GM12878 (cell line): ENCODE measurements around the gene VANGL2.

Experiments
- ATF7 ChIP-seq: fragments of 450-650 bp; IDR thresholded peaks from 2 replicates; pipeline ENCODE4 v1.6.1; 2016; ENCODE audit warnings: low read depth, mild to moderate bottlenecking
- EED ChIP-seq: sonication (generic); IDR thresholded peaks from 2 replicates; pipeline ENCODE4 v1.6.1; 2016; ENCODE audit warnings: antibody characterized with exemption, low read depth
- NRF1 ChIP-seq: conservative IDR thresholded peaks from 2 replicates; pipeline ENCODE4 v1.6.1; 2011; ENCODE audit warnings: mild to moderate bottlenecking, low read depth, low read length, improper control_type of control experiment
- PAX8 ChIP-seq: fragments of 450-650 bp; IDR thresholded peaks from 2 replicates; pipeline ENCODE4 v1.6.1; 2017; ENCODE audit warnings: mild to moderate bottlenecking, moderate library complexity
- POLR2A ChIP-seq: IDR thresholded peaks from 2 replicates; pipeline ENCODE4 v1.6.1; 2011; ENCODE audit warnings: low read depth, mild to moderate bottlenecking, low read length
- POLR2AphosphoS5 ChIP-seq: IDR thresholded peaks from 2 replicates; pipeline ENCODE4 v1.6.1; 2011; ENCODE audit warnings: mild to moderate bottlenecking, low read length, inconsistent platforms
- SMC3 ChIP-seq: IDR thresholded peaks from 2 replicates; pipeline ENCODE4 v1.6.1; 2011; ENCODE audit warnings: low read length, improper control_type of control experiment, borderline replicate concordance
- STAT3 ChIP-seq: IDR thresholded peaks from 2 replicates; pipeline ENCODE4 v1.6.1; 2011; ENCODE audit warnings: low read depth, low read length, improper control_type of control experiment
- TBL1XR1 ChIP-seq: IDR thresholded peaks from 2 replicates; pipeline ENCODE4 v1.6.1; 2012; ENCODE audit warnings: low read depth, low read length, improper control_type of control experiment
- YBX1 ChIP-seq: fragments of 450-650 bp; IDR thresholded peaks from 2 replicates; pipeline ENCODE4 v1.6.1; 2016; ENCODE audit warnings: antibody characterized with exemption
- TF ChIP-seq, protein P1 (sequence below), 3 experiments: IDR thresholded peaks in 2 of 3; conservative IDR thresholded peaks in 1 of 3; 2 replicates each; pipeline ENCODE4 v1.5.1; 2011; ENCODE audit warnings: low read depth in 3 of 3, low read length in 3 of 3, mild to moderate bottlenecking in 3 of 3, control low read depth in 2 of 3, moderate library complexity in 2 of 3, inconsistent platforms in 1 of 3, mixed read lengths in 1 of 3; ENCODE audit not compliant: control insufficient read depth in 2 of 3, insufficient read depth in 1 of 3; ENCODE audit errors: extremely low read depth in 1 of 3
- TF ChIP-seq, protein P2 (sequence below): IDR thresholded peaks from 2 replicates; pipeline ENCODE4 v1.6.1; 2012; ENCODE audit warnings: low read length, inconsistent platforms

DNA sequence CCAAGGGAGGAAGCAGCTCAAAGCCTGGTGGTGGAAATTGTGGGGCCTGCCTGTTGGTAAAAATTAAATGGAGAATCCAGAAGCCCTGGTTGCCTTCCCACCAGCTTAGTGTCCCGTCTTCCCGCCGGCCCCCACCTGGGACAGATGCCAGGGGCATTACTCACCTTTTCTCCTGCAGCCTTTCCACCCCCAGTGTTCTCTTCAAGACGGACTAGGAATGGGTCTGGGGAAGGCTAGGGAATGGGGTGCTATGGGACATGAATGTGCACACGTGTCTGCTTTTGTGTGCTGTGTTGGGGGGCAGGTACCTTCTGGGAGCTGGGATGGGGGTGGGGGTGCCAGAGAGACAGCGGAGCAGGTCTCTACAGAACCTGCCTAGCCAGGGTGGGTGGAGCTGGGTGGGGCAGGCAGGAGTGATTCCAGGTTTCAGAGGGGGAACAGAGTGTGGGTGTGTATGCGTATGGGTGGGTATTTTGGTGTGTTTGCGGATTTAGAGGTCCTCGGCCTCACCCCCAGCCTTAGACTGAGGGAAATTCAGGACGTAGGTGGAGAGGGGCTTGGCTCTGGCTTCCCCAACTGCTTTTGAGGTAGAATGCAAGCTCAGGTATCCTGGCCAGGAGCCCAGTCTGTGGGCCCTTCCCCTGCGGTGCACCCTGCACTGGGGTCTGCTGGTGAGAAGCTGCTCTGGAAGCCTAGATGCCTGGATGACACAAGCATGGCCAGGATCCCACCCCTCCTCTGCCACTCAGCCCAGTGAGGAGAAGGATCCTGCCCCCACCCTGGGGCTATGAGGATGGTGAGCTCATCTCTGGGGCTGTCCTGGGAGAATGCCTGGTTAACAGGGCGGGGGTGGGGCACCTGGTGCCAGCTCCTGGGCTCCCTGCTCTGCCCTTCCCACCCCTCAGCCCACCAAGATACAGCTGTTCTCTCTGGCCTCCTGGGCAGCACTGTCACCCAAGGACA is 7.8 kb downstream of the VANGL2 start:
- TF ChIP-seq, protein P1, sequence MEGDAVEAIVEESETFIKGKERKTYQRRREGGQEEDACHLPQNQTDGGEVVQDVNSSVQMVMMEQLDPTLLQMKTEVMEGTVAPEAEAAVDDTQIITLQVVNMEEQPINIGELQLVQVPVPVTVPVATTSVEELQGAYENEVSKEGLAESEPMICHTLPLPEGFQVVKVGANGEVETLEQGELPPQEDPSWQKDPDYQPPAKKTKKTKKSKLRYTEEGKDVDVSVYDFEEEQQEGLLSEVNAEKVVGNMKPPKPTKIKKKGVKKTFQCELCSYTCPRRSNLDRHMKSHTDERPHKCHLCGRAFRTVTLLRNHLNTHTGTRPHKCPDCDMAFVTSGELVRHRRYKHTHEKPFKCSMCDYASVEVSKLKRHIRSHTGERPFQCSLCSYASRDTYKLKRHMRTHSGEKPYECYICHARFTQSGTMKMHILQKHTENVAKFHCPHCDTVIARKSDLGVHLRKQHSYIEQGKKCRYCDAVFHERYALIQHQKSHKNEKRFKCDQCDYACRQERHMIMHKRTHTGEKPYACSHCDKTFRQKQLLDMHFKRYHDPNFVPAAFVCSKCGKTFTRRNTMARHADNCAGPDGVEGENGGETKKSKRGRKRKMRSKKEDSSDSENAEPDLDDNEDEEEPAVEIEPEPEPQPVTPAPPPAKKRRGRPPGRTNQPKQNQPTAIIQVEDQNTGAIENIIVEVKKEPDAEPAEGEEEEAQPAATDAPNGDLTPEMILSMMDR (IDR thresholded peaks at IDR 0.05 in 2 of 3, conservative IDR thresholded peaks at IDR 0.05 in 1 of 3; ENCODE audit: control insufficient read depth in 2 of 3, extremely low read depth in 1 of 3, insufficient read depth in 1 of 3, low read depth in 3 of 3, low read length in 3 of 3): no peak
- TF ChIP-seq YBX1 (no peak), EED (no peak), ATF7 (no peak), POLR2AphosphoS5 (no peak), NRF1 (no peak), SMC3 (no peak), STAT3 (no peak), TBL1XR1 (no peak), PAX8 (no peak), POLR2A (no peak)
- TF ChIP-seq, protein P2, sequence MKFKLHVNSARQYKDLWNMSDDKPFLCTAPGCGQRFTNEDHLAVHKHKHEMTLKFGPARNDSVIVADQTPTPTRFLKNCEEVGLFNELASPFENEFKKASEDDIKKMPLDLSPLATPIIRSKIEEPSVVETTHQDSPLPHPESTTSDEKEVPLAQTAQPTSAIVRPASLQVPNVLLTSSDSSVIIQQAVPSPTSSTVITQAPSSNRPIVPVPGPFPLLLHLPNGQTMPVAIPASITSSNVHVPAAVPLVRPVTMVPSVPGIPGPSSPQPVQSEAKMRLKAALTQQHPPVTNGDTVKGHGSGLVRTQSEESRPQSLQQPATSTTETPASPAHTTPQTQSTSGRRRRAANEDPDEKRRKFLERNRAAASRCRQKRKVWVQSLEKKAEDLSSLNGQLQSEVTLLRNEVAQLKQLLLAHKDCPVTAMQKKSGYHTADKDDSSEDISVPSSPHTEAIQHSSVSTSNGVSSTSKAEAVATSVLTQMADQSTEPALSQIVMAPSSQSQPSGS: no peak
